MM.1S (cell line): ENCODE data around the gene TMEM267.

Source experiments
- CTCF ChIP-seq: fragments of 300-600 bp; sonication (generic); IDR thresholded peaks from 2 replicates; pipeline ENCODE4 v1.5.1; 2016; ENCODE audit warnings: antibody characterized with exemption, low read length, mixed read lengths
- EZH2 ChIP-seq: fragments of 300-600 bp; sonication (generic); optimal IDR thresholded peaks from 2 replicates; pipeline ENCODE3; 2017; ENCODE audit warnings: low read depth, mild to moderate bottlenecking, antibody characterized with exemption, low read length, mixed read lengths
- EZH2phosphoT487 ChIP-seq: fragments of 300-600 bp; sonication (generic); IDR thresholded peaks from 2 replicates; pipeline ENCODE4 v1.6.1; 2018; ENCODE audit warnings: antibody characterized with exemption, low read length

- TF ChIP-seq EZH2phosphoT487 = no peak
- TF ChIP-seq CTCF = no peak
- TF ChIP-seq EZH2 = no peak
These were observed 69.7 kb downstream of the TMEM267 start for GRCh38 chr5:43413966-43414365.
